HG02642 (cell line): Measurements from ENCODE around the gene ARSG.

ENCODE experiments used
- ATAC-seq: cut with Tn5 transposase; IDR thresholded peaks from one replicate; pipeline ENCODE4 v1.9.1; 2021; ENCODE audit warnings: mild to moderate bottlenecking; ENCODE audit not compliant: unreplicated experiment, poor library complexity

Gene ARSG

GRCh38 chr17:68439656-68440290, 148.5 kb downstream of the ARSG start:
- no peak for ATAC-seq

- ATAC-seq = no peak
Observed at GRCh38 chr17:68440526-68440925, 149.2 kb downstream of the ARSG start.

- no peak for ATAC-seq
Observed at GRCh38 chr17:68441070-68441770, 149.9 kb downstream of the ARSG start.

- ATAC-seq = no peak
Observed at GRCh38 chr17:68443972-68444464, 152.7 kb downstream of the ARSG start.

- ATAC-seq = no peak
Observed at GRCh38 chr17:68445671-68446070, 154.4 kb downstream of the ARSG start.

GRCh38 chr17:68446626-68447041, 155.3 kb downstream of the ARSG start:
- ATAC-seq = no peak

GRCh38 chr17:68449021-68449739, 157.9 kb downstream of the ARSG start:
- no peak for ATAC-seq

- ATAC-seq = no peak
Observed at GRCh38 chr17:68450391-68450790, 159.1 kb downstream of the ARSG start.

GRCh38 chr17:68450801-68451200, 159.5 kb downstream of the ARSG start:
- ATAC-seq = no peak

- ATAC-seq = no peak
Observed at GRCh38 chr17:68451670-68452354, 160.5 kb downstream of the ARSG start.

GRCh38 chr17:68452724-68453290, 161.5 kb downstream of the ARSG start:
- ATAC-seq = no peak

- ATAC-seq = no peak
Observed at GRCh38 chr17:68453991-68454665, 162.8 kb downstream of the ARSG start.

GRCh38 chr17:68455901-68456338, 164.6 kb downstream of the ARSG start:
- no peak for ATAC-seq

GRCh38 chr17:68456339-68457167, 165.3 kb downstream of the ARSG start:
- no peak for ATAC-seq

- ATAC-seq = peak; percentile 45
Observed at GRCh38 chr17:68457168-68457538, 165.9 kb downstream of the ARSG start, which contains the start of gene WIPI1. Gene WIPI1 (minus strand): TSS chr17:68457496. CDS start chr17:68457421, 75 bp downstream.

- peak; percentile 78 for ATAC-seq
Observed at GRCh38 chr17:68457539-68458259, 166.4 kb downstream of the ARSG start.

GRCh38 chr17:68458260-68459036, 167.2 kb downstream of the ARSG start:
- peak; percentile 13 for ATAC-seq
